ENCODE measurements around the gene OR10D3. TPM values are rescaled to one million over a fixed set of nuclear protein-coding genes. Genes with fewer than 3 reads are reported as not detected.

Gene OR10D3
- total and polyA plus RNA-seq, 2 of the 13 experiments (the other 11 are each of a cell fraction or from before 2014, with no cell fraction given) = not detected

GRCh38 chr11:124195189-124195734, 12.1 kb downstream of the OR10D3 start (continued):
- no peak for TF ChIP-seq TOE1 (CRISPR knock-in tag; IDR thresholded peaks at IDR 0.05)
- TF ChIP-seq, protein P1, sequence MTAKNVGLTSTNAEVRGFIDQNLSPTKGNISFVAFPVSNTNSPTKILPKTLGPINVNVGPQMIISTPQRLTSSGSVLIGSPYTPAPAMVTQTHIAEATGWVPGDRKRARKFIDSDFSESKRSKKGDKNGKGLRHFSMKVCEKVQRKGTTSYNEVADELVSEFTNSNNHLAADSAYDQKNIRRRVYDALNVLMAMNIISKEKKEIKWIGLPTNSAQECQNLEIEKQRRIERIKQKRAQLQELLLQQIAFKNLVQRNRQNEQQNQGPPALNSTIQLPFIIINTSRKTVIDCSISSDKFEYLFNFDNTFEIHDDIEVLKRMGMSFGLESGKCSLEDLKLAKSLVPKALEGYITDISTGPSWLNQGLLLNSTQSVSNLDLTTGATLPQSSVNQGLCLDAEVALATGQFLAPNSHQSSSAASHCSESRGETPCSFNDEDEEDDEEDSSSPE (CRISPR knock-in tag; IDR thresholded peaks at IDR 0.05) = no peak
- TF ChIP-seq NKX3-1 (CRISPR knock-in tag; IDR thresholded peaks at IDR 0.05) = no peak
- TF ChIP-seq ZSCAN29 (CRISPR knock-in tag; conservative IDR thresholded peaks at IDR 0.05) = no peak
- no peak for TF ChIP-seq KLF9 (CRISPR knock-in tag; IDR thresholded peaks at IDR 0.05; ENCODE audit: low read depth)

- Histone ChIP-seq H3K36me3 (replicated peaks in 1 of 2; ENCODE audit: control insufficient read depth in 1 of 2, insufficient read depth in 2 of 2, low read length in 2 of 2) (no peaks in the 10 kb centered on the region), H3K4me2 (ENCODE audit: low read depth, low read length) (no peak overlapping the region), H3K4me1 (ENCODE audit: insufficient read depth, low read length) (no peaks in the 10 kb centered on the region), H4K20me1 (ENCODE audit: insufficient read depth, low read length) (no peaks in the 10 kb centered on the region), H3K79me2 (ENCODE audit: insufficient read depth, low read length) (no peaks in the 10 kb centered on the region), H3K9ac (ENCODE audit: insufficient read depth, low read depth, low read length) (no peak overlapping the region), H3K27me3 (ENCODE audit: control insufficient read depth in 1 of 2, insufficient read depth in 2 of 2, low read length in 2 of 2) (no peaks in the 10 kb centered on the region), H2AFZ (ENCODE audit: low read length) (no peak overlapping the region), H3K9me3 (ENCODE audit: low read length) (no peaks in the 10 kb centered on the region), H3K27ac (ENCODE audit: extremely low read length, insufficient read depth, low read length) (no peak overlapping the region), H3K4me3 (replicated peaks in 1 of 3; ENCODE audit: insufficient read depth in 1 of 3, low read depth in 2 of 3, low read length in 3 of 3) (no peak overlapping the region)
- TF ChIP-seq YEATS4 (CRISPR knock-in tag; IDR thresholded peaks at IDR 0.05; ENCODE audit: borderline replicate concordance) (no peak), SATB2 (CRISPR knock-in tag; IDR thresholded peaks at IDR 0.05) (no peak)
- POLR2A ChIA-PET = no interaction called here
- FAIRE-seq (no peak), ATAC-seq (no peak), DNase-seq (ENCODE audit: low spot score) (no peak)
- WGBS (ENCODE audit: low lambda C conversion rate) = 0% methylated on average over 2 of the region's 2 CpGs
- BruUV-seq (replicated peaks) = no TSS peak
- in situ Hi-C loops (cut with HindIII; ENCODE audit: extremely low pct_ligation_motif_present, low pct_unique_long_range_greater_than_20kb) (loop anchor here (5.0 kb wide), 1 partner anchor 121 kb away; no protein-coding TSS in a partner anchor), intact Hi-C loops (cut with micrococcal nuclease; ENCODE audit: unreplicated experiment) (no loop called here)
- CTCF ChIA-PET (ENCODE audit: low intra/inter-chr PET ratio, low total read pairs) = no interaction called here
Observed at GRCh38 chr11:124197999-124198398, 14.9 kb downstream of the OR10D3 start.

All from HepG2 (cell line).